ENCODE data around the gene SBNO2.

SBNO2 gene

DNA sequence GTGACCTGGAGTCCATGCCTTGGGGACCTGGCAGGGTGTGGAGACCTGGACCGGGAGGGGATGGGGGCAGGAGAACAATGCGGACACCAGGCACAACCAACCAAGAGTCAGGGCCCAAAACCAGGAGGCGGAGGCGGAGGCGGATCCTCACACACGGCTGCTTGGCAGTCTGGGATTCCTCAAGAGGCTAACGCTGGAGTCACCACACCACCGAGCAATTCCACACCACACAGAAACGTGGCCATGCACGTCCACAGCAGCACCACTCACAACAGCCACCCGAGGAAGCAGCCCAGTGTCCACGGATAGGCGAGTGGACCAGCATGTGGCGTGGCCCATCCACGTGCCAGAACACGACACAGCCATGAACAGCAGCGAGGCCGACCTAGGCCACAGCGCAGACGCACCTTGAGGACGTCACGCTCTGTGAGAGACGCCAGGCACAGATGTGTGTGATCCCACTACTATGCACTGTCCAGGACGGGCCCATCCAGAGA is 17.7 kb downstream of the SBNO2 start:
- no peak for DNase-seq (ENCODE audit: extremely low read depth in 1 of 2, low read depth in 1 of 2)

DNA sequence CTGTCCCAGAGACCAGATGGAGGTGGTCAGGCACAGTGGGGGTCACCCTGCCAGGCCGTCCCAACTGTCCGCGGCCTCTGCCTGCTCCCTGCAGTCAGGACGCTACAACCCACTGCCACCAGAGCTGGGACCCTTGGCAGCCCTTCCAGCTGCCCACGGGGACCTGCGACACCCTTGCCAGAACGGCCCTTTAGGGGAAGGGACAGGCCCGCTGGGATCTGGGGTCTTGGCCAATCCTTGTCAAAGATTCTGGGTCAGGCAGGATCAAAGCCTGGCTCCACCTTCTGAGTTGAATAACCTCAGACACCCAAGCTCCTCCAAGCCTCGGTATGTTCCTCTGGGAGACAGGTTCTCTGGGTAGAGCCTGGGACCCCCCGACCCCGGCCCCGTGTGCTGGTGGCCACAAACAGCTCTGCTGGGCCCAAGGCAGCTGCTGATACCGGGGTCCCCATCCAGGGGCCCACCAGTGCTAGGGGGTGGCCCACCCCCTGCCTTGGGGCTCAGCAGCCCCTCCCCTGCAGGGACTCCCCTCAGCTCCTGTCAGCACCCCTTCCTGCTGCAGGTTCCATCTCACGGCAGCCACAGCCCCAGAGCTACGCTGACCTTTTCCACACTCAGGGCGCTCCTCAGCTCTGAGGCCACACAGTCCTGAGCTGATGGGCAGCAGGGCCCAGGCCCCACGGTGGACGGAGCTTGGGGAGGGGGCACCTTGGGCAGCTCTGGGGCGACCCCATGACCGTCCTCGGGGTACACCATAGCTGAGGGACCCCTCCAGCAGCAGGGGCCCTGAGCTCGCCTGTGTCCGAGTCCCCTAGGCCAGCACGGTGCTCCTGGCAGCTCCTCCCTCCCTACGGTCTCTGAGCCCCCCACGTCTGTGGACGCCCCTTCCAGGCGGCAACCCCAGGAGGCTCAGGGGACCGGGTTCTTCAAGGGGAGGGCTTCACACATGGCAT is 18.4 kb downstream of the SBNO2 start:
- DNase-seq (ENCODE audit: extremely low read depth in 1 of 2, low read depth in 1 of 2) = no peak

DNA sequence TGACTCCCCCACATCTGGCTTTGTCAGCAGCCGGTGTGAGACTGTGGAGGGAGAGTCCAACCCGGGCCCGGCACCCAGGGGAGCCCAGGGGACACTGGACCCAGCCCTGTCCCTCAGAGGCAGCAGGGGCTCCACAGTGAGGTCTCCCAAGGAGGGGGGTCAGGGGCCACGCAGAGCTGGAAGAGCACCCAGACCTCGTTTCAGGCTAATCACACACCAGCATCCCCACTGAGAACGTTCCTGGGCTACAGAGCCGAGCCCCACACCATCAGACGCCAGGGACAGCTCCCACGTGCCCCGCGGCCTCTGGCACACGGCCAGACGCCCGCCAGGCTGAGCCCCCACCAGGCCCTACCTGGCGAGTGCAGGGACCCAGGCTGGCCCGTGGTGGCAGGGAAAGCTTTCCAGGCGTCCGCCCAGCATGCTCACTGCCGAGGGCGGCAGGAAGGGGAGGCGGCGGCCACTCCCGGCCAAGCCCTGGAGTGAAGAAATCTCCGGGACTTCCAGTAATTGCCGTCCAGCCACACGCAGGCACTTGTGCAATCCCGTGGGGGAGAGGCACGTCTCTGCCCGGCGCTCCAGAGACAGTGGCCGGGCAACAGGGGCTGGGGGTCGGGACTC is 19.2 kb downstream of the SBNO2 start:
- no peak for DNase-seq (ENCODE audit: extremely low read depth in 1 of 2, low read depth in 1 of 2)

DNA sequence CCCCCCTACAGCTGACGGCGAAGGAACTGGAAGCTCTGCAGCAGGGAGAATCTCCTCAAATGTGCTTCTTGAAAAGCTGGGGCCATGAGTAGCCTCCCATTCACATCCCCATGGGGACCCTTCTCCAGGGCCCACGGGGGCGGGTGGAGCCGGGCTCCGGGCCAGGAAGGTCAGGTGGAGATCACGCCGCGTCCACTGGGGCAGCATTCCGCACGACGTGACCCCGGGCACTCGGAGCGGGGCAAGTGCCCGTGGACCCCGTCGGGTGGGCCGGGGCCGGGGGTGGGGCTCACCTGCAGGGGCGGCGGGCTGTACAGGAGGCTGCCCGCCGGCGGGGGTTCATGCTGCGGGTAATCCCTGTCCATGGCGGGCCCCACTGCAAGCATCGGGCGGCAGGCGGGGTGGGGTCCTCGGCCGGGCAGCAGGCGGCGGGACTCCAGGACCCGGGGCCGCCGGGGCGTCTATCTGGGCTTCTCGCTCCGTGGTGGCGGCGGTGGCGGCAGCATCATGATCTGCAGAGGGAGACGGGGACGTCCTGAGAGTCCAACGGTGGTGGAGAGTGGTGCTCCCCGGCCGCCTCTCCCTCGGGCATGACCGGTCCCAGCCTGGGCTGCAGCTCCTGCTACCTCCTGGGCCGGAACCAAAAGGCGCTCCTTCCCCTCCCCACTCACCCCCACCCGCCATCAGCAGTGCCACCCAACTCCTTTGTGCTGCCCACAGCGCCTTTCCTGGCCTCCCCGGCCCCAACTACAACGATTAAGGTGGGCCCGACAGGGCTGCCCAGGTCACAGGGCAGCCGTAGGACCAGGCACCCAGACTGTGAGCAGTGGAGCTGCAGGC is 20.0 kb downstream of the SBNO2 start:
- no peak for DNase-seq (ENCODE audit: extremely low read depth in 1 of 2, low read depth in 1 of 2)

DNA sequence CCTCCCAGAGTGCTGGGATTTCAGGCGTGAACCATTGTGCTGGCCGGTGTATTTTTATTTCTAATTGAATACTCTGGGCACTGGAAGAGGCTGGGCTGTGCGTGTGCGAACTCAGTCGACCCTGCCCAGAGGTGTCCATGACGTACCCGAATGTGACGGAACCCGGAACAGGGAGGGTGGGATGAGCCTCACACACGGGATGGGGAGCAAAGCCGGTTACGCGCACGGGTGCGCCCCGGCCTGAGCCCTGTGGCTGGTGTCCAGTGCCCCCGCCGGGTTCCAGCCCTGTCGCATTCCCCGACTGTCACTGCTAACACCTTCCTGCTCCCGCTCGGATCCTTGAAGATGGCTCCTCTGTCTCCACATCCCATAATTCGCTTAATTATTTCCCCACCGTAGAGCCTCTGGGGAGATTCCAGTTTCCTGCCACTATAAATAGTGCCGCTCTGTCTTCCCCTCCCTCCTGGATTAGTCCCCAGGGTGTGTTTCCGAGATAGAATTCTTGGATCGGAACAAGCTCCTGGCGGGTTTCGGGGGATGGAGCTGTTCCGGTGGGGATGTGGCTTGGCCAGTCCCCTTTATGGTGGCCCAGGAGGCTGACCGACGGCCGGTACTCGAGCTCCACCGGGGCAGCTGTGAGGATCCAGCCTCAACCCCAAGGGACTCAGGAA is 22.0 kb downstream of the SBNO2 start:
- no peak for DNase-seq (ENCODE audit: extremely low read depth in 1 of 2, low read depth in 1 of 2)

DNA sequence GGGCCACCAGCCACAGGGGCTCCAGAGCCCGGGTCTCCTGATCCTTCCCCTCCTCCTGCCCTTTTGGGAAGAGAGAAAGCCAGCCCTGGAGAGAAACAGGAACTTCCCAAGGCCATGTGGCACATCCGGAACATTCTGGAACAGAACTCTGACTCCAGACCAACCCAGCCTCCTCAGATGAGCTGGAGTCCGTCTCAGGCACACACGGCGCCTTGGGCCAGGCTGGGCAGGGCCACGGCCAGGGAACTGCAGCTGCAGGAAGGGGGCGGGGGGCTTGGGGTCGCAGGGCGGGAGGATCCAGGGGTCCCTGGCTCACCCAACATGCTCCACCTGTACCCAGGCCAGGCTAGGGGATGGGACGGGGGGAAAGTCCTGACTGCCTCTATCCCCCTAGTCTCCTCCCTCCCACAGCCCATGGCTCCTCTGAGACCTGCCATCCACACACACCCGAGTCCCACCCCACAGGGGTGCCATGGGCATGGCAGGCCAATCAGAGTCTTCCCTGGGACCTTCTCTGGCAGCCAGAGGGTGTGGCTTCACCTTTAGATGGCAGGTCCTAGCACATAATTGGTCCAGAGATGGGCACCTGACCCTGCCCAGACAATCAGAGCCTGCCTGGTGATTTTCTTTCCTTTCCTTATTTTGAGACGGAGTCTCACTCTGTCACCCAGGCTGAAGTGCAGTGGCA is 22.9 kb downstream of the SBNO2 start:
- no peak for DNase-seq (ENCODE audit: extremely low read depth in 1 of 2, low read depth in 1 of 2)

DNA sequence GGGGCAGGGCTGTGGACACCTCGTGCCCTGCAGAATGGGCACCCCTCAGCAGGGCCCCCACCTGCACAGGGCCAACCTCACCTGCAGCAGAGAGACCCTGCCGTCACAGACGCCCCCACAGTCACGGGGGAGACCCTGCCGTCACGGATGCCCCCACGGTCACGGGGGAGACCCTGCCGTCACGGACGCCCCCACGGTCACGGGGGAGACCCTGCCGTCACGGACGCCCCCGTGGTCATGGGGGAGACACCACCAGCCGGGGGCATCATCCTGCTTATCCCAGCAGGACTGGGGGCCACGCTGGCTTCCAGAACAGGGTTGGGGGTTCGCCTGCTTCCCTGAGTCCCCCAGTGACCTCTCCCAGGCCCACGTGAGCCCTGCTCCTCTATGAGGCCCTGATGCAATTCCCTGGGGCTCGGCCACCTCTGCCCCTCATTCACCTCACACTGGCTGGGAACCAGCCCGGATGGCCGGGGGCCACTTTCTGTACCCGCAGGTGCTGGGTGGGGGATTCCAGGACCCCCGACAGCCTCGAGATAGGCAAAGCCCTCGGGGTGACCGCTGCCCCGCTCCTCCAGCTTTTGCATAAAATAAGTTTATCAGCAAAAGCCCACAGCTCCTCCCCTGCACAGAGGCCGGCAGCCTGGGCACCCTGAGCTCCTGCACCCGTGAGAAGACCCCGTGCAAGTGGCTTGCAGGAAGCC is 23.6 kb downstream of the SBNO2 start:
- no peak for DNase-seq (ENCODE audit: extremely low read depth in 1 of 2, low read depth in 1 of 2)

DNA sequence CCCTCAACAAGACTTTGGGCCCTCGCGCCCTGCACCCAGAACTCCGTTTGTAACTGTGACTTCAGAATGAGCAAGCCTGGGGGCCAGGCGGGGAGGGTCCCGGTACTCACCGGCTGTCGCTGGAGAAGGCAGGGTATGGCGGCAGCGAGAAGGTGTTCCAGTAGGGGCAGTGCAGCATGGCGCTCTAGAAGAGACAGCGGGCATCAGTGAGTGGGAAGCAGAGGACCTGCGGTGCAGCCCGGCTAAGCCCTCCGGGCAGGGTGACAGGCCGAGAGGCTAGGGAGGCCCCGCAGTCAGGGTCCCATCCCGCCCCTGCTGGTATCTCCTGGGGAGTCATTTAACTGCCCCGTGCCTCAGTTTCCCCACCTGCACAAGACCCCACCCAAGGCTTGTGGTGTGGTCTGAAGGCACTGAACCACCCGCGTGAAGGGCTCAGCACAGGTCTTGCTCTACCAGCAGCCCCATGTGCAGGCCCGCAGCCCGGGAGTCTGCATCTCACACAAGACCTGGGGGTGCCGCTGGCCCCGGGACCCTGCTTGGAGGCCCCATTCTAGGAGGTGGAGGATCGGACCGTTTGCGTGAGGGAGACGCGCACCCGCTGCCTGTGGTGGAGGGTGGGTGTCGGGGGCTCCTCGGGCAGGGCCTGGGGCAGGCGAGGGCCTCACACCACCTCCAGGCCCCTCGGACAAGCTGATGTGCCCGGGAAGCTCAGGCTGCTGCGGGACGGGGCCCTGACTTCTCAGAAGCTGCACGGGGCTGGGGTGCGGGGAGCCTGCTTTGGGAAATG is 24.6 kb downstream of the SBNO2 start:
- DNase-seq (ENCODE audit: extremely low read depth in 1 of 2, low read depth in 1 of 2) = no peak

DNA sequence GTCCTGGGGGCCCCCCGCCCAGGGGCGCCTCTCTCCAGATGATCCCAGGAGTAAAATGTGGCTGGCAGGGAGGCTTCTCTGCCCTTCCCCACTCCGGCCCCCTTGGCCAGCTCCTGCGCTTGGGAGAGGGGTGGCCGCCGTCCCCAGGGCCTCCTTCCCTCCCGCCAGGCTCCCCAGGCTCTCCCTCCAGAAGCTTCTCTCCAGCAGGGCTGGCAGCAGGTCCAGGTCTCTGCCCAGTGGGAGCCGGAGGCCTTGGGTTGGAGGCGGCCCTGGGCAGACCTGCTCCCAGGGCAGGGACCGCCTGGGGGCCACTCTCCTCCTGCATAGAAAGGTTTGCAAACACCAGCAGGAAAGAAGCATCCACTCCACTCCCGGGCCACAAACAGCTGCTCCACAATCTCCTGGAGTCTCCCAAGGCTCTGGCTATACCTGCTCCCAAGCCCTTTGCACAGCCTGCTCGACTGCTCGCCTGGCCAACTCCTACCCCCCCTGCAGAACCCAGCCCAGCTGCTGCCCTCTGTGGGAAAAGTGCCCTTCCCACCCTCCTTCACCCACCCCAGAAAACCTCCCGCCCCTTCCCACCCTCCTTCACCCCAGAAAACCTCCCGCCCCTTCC is 26.0 kb downstream of the SBNO2 start:
- no peak for DNase-seq (ENCODE audit: extremely low read depth in 1 of 2, low read depth in 1 of 2)

DNA sequence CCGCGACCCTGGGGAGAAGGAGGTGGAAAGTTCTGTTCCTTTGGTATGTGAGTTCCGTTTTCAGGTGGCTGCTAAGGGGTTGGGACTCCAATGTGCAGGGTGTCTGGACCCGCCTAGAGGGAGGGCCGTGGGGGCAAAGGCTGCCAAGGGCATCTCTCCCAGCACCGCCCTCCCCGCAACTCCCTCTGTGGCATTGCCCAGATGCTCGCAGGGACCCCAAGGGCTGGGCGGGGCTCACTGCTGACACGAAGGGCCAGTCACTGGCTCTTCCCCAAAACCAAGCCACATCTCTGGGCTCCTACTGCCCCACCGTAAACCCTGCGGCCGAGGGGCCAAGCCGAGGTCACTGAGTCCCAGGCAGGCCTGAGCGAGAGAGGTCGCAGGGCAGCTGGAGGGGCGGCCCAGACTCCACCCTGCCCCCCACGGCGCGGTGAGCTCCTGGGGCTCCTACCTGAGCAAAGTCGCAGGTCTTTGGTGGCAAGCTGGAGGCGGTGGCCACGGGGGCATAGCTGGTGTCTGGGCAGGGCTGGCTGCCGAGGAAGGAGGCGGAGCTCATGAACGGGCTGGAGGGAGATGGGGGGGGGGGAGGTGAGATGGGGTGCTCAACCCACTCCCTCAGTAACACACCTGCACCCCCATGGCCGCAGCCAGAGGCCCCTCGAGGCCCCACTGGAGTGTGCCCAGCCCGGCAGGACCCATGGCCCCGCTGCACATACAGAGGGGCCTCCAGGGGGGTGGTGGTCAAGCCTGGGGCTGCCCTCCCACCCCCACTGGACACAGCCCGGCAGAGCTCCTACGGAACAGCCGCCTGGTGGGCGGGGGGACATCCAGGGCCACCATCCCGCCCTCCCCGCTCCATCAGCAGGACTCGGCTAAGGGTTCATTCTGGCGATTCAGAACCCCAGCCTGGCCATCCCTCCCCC is 26.9 kb downstream of the SBNO2 start:
- DNase-seq (ENCODE audit: extremely low read depth in 1 of 2, low read depth in 1 of 2) = no peak

DNA sequence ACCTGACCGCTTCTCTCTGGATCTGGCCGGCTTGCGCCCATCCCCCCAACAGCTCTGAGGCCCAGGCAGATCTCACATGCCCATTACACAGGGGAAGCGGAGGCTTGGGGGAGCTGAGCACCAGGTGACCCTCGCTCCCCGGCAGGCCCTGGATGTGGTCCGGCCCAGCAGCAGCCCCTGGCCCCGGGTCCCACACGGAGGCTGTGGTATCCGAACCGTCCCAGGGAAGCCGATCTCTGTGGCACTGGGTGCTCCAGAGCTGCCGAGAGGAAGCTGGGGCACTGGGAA is 27.7 kb downstream of the SBNO2 start:
- no peak for DNase-seq (ENCODE audit: extremely low read depth in 1 of 2, low read depth in 1 of 2)

DNA sequence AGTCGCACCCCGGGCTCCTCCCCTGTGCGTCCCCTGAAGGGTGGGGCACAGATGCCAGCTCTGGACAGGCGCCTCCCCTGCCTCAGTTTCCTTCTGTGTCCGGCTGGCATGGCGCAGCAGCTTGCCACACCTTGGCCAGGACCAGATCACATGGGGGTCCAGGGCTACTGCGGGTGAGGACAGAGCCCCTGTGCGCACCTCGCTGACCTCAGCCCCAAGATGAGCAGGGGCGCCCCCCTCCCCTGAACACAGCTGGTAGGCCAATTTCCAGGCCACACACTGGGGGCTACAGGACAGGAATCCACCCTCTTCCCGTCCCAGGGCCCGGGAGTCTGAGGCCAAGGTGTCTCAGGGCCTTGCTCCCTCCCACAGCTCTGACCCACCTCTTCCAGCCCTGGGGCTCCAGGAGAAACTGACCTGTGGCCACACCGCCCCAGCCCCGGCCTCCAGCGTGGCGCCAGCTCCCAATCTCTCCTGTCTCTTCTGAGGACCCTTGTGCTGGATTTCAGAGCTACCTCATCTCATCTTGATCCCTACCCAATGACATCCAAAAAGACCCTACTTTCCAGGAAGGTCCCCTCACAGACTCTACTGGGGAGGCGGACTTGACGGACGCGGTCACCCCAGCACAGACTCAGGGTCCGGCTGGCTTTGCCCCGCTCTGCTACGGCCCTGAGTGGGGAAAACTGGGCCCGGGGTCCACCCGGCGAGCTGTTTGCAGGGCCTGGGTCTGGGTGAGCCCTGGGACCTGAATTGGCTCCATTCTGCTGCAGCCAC is 28.2 kb downstream of the SBNO2 start:
- no peak for DNase-seq (ENCODE audit: extremely low read depth in 1 of 2, low read depth in 1 of 2)

DNA sequence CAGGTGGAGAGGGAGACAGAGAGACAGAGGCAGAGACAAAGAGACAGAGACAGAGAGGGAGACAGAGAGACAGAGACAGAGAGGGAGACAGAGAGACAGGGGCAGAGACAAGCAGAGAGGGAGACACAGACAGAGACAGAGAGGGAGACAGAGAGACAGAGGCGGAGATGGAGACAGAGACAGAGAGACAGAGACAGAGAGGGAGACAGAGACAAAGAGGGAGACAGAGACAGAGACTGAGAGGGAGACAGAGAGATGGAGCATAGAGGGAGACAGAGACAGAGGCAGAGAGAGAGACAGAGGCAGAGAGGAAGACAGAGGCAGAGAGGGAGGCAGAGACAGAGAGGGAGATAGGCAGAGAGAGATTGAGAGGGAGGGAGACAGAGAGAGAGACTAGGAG is 29.3 kb downstream of the SBNO2 start:
- DNase-seq (ENCODE audit: extremely low read depth in 1 of 2, low read depth in 1 of 2) = no peak

DNA sequence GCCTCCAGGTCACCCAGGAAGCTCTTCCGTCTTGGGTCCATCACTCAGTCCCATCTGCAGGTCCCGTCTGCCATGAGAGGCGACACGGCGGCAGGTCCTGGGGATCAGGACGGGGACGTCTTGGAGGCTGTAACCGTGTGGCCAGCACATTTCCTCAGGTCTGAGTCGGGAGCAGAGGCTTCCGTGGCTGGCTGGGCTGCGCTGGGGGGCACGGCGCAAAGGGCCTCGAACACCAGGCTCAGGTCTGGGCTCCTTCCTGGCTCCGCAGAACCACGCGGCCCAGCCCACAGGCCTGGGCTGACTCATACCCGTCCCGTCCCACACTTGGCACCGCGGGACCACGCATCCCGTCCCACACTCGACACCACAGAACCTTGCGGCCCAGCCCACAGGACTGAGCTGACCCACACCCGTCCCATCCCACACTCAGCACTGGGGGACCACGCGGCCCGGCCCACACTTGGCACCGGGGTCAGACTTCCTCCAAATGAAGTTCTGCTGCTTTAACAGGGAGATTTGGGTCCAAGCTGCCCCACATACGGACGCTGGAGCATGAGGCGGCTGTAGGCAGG is 30.2 kb downstream of the SBNO2 start:
- DNase-seq (ENCODE audit: extremely low read depth in 1 of 2, low read depth in 1 of 2) = no peak

DNA sequence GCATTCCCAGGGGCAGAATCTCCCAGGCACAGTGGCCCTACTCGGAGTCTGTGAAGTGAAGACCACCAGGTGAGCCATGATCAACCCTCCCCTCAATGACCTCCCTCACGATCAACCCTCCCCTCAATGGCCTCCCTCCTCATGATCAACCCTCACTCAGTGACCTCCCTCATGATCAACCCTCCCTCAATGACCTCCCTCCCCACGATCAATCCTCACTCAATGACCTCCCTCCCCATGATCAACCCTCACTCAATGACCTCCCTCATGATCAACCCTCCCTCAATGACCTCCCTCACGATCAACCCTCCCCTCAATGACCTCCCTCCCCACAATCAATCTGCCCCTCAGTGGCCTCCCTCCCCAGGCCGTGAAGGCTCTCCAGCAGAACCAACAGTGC is 32.1 kb downstream of the SBNO2 start:
- no peak for DNase-seq (ENCODE audit: extremely low read depth in 1 of 2, low read depth in 1 of 2)

DNA sequence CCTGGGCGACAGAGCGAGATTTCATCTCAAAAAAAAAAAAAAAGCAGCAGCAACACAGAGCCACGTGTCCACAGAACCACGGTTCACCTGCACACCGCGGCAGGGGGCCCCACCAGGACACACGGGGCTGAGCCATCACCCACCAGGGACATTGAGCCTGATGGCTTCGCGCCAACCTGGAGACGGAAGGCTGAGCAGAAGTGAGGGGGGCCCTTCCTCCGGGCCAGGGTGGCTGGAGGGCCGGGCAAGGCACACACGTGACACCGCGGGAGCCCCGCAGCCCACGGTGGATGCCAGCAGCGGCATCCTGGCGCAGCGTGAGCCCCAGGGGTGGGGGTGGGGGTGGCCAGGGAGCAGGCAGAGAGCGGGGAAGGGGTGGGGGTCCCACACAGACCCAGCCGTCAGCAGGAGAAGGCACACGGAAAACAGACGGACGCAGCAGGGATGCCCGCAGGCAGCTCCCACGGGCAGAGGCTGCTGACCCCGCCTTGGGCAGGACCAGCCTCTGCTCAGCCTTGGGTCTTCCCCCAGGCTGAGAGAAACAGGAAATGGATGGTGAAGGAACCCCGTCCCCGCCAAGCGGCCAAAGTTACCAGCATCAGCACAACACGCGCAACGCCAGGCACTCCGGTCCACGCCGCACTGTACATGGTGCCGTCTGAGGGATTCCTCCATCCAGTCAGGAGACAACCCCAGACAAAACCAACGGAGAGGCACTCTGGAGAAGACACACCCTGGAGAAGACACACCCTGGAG is 33.6 kb downstream of the SBNO2 start:
- no peak for DNase-seq (ENCODE audit: extremely low read depth in 1 of 2, low read depth in 1 of 2)

Measured in stimulated activated CD8-positive, alpha-beta memory T cell treated with anti-CD3 and anti-CD28 coated beads, Interleukin-7, amount 100 ng/mL, for 48 hours (primary cell).